ENCODE results near the gene ATOSA.

DNA sequence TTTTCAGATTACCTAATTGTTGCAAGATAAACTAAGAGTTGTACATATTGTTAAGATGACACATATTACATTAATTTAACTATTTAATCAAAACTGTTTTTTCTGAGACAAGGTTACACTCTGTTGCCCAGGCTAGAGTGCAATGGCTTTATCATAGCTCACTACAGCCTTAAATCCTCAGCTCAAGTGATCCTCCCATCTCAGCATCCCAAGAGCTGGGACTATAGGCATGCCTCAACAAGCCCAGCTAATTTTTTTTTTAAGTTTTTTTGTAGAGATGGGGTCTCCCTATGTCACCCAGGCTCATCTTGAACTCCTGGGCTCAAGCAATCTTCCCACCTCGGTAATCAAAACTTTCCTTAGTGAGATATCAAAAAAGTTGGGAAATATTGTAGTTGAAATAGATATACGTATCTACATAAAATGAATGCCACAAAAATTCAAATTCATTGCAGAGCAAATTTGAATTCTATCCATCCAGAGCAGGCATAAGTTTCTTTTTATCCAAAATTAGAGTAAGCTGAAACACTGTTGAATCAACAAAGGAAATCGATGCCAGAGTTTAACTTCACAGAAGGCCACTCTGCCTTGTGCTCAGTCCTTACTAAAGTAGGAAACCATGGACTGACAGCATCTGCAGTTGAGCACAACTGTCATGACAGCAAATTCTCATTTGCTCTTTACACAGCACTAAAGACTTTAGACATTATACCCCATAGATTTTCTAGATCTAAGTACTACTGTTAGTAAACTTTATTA lies 15.5 kb downstream of the ATOSA start:
- TF ChIP-seq EP300 (IDR thresholded peaks at IDR 0.05) (no peak), POLR2A (IDR thresholded peaks at IDR 0.05) (no peak), POLR2AphosphoS5 (IDR thresholded peaks at IDR 0.05) (no peak)
